ENCODE measurements around the gene CLINT1. TPM values are rescaled to one million over a fixed set of nuclear protein-coding genes. Genes with fewer than 3 reads are reported as not detected.

Gene CLINT1
- total RNA-seq, 1 experiment from 2014 or later, result 69.2 TPM

DNA sequence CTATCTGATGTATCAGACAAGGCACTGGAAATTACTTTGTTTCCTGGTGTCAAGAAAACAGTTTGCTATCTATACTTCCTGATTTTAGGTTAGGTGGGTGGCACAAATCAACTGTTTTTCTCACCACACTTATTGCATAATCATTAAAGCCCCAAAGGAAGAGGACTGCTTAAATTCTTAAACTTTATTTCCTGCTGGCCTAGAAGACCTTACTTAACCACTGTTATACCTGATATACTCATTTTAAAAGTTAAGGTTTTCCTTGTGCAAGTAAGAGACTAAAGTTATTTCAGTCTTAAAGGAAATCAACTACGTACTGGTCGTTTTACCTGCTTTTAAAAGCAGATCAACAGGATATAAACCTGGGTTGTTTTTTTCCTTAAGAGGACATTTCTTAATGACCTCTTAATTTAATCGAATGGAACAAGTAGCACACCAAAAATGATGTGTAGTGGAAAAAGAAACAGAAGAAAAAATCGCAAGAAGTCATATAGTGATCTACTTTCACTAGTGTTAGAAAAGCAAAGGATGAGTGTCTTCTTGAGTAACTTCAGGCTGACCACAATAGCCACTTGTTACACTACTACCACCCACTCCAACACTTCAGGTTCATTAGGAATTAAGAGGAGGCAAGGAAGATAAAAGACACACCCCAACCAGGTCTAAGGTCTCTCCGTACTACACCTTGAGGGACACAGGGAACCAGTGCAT lies 974 bp downstream of the CLINT1 start:
- Histone ChIP-seq H4K20me1 (ENCODE audit: insufficient read depth) (peaks cover 10% of the 10 kb centered on the region; the same call in 1 of the 2 replicates), H3K9me2 (ENCODE audit: insufficient read depth) (no peaks in the 10 kb centered on the region), H3K79me2 (ENCODE audit: insufficient read depth, low read length) (peaks cover 59% of the 10 kb centered on the region), H3K36me3 (ENCODE audit: control insufficient read depth in 1 of 2, insufficient read depth in 2 of 2, low read length in 2 of 2) (no peaks in the 10 kb centered on the region), H3K27me3 (ENCODE audit: insufficient read depth, low read length) (no peaks in the 10 kb centered on the region), H3K9ac (ENCODE audit: low read length) (peak overlapping the region; percentile 83), H3K4me1 (ENCODE audit: control insufficient read depth in 1 of 2, insufficient read depth in 2 of 2, low read length in 2 of 2) (peaks cover 3 to 14% of the 10 kb centered on the region in 2 experiments; a peak in 3 of 4 replicates), H3K27ac (ENCODE audit: low read depth, low read length) (peak overlapping the region; percentile 46; the same call in 1 of the 2 replicates), H3K9me3 (ENCODE audit: control insufficient read depth in 1 of 2, insufficient read depth in 1 of 2, low read depth in 1 of 2, low read length in 2 of 2) (no peaks in the 10 kb centered on the region), H3K4me3 (replicated peaks in 1 of 2; ENCODE audit: low read depth in 1 of 2, low read length in 2 of 2) (peak overlapping the region; percentile 82 to 99), H3K4me2 (ENCODE audit: low read length) (peak overlapping the region; percentile 80), H2AFZ (ENCODE audit: low read depth, low read length, poor library complexity, severe bottlenecking) (no peak overlapping the region)
- DNase-seq (ENCODE audit: low read depth, low spot score) (no peak), ATAC-seq (peak; percentile 16)
- RAD21 ChIA-PET (ENCODE audit: low non-redundant PET in 1 of 2, low total read pairs in 2 of 2, uncharacterized antibody in 2 of 2, unreplicated experiment in 2 of 2), result no interaction called here
- intact Hi-C loops (cut with micrococcal nuclease), result no loop called here
- no TSS peak for BruUV-seq (replicated peaks)
- POLR2A ChIA-PET, result no interaction called here
- CTCF ChIA-PET, result interaction anchor here (1.1 to 1.4 kb wide), 2 partner anchors 9 to 91 kb away, joined by 3 to 4 read pairs; no protein-coding TSS in a partner anchor
- TF ChIP-seq SP1 (IDR thresholded peaks at IDR 0.05; ENCODE audit: low read depth) (no peak), EZH2phosphoT487 (IDR thresholded peaks at IDR 0.05; ENCODE audit: borderline replicate concordance) (no peak), EGR1 (IDR thresholded peaks at IDR 0.05; ENCODE audit: low read depth) (no peak)
- TF ChIP-seq, protein P1, sequence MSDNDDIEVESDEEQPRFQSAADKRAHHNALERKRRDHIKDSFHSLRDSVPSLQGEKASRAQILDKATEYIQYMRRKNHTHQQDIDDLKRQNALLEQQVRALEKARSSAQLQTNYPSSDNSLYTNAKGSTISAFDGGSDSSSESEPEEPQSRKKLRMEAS (IDR thresholded peaks at IDR 0.05), result no peak
- TF ChIP-seq, protein P2, sequence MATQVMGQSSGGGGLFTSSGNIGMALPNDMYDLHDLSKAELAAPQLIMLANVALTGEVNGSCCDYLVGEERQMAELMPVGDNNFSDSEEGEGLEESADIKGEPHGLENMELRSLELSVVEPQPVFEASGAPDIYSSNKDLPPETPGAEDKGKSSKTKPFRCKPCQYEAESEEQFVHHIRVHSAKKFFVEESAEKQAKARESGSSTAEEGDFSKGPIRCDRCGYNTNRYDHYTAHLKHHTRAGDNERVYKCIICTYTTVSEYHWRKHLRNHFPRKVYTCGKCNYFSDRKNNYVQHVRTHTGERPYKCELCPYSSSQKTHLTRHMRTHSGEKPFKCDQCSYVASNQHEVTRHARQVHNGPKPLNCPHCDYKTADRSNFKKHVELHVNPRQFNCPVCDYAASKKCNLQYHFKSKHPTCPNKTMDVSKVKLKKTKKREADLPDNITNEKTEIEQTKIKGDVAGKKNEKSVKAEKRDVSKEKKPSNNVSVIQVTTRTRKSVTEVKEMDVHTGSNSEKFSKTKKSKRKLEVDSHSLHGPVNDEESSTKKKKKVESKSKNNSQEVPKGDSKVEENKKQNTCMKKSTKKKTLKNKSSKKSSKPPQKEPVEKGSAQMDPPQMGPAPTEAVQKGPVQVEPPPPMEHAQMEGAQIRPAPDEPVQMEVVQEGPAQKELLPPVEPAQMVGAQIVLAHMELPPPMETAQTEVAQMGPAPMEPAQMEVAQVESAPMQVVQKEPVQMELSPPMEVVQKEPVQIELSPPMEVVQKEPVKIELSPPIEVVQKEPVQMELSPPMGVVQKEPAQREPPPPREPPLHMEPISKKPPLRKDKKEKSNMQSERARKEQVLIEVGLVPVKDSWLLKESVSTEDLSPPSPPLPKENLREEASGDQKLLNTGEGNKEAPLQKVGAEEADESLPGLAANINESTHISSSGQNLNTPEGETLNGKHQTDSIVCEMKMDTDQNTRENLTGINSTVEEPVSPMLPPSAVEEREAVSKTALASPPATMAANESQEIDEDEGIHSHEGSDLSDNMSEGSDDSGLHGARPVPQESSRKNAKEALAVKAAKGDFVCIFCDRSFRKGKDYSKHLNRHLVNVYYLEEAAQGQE (IDR thresholded peaks at IDR 0.05; ENCODE audit: low read depth), result no peak
- TF ChIP-seq, protein P3, sequence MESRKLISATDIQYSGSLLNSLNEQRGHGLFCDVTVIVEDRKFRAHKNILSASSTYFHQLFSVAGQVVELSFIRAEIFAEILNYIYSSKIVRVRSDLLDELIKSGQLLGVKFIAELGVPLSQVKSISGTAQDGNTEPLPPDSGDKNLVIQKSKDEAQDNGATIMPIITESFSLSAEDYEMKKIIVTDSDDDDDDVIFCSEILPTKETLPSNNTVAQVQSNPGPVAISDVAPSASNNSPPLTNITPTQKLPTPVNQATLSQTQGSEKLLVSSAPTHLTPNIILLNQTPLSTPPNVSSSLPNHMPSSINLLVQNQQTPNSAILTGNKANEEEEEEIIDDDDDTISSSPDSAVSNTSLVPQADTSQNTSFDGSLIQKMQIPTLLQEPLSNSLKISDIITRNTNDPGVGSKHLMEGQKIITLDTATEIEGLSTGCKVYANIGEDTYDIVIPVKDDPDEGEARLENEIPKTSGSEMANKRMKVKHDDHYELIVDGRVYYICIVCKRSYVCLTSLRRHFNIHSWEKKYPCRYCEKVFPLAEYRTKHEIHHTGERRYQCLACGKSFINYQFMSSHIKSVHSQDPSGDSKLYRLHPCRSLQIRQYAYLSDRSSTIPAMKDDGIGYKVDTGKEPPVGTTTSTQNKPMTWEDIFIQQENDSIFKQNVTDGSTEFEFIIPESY (IDR thresholded peaks at IDR 0.05; ENCODE audit: extremely low read depth, insufficient replicate concordance, low read length), result no peak

All from HCT116 (cell line).